GM20431 (cell line): Measurements from ENCODE around the gene KRT27.
"Not testable (repeated sequence)": the region's sequence is repeated elsewhere in the genome, so short reads cannot be mapped to it uniquely, and the experiment has no call there.

Experiments
- in situ Hi-C: fragments of 300-500 bp; cut with MseI, MboI; formaldehyde crosslinking; loops from one replicate; pipeline ENCODE4 v1.15.0; 2020; ENCODE audit warnings: low sequenced_read_pairs; ENCODE audit not compliant: unreplicated experiment

The KRT27 gene, protein sequence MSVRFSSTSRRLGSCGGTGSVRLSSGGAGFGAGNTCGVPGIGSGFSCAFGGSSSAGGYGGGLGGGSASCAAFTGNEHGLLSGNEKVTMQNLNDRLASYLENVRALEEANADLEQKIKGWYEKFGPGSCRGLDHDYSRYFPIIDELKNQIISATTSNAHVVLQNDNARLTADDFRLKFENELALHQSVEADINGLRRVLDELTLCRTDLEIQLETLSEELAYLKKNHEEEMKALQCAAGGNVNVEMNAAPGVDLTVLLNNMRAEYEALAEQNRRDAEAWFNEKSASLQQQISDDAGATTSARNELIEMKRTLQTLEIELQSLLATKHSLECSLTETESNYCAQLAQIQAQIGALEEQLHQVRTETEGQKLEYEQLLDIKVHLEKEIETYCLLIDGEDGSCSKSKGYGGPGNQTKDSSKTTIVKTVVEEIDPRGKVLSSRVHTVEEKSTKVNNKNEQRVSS

DNA sequence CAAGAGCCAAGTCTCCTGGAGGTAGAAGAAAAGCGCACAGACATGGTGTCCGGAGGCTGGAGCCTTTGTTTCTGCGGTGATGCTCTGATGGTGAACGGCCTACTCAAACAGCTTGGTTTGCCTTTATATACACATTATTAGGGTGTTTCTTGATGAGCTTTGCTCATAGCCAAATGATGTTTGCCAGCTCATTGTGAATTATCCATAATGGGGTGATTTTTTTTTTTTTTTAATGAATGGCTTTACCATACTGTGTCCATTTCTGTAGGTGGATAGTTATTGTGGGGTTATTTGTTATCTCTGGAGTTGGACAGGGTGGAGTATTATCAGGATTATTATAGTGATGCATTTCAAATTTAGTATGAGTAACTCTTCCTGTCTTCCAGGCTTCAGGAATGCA is at the start of gene KRT27:
KRT27 (minus strand) TSS at position 101 of the 400 bp plus-strand sequence; CDS start at position 44, 57 bp downstream.
- in situ Hi-C loops = no loop called here

DNA sequence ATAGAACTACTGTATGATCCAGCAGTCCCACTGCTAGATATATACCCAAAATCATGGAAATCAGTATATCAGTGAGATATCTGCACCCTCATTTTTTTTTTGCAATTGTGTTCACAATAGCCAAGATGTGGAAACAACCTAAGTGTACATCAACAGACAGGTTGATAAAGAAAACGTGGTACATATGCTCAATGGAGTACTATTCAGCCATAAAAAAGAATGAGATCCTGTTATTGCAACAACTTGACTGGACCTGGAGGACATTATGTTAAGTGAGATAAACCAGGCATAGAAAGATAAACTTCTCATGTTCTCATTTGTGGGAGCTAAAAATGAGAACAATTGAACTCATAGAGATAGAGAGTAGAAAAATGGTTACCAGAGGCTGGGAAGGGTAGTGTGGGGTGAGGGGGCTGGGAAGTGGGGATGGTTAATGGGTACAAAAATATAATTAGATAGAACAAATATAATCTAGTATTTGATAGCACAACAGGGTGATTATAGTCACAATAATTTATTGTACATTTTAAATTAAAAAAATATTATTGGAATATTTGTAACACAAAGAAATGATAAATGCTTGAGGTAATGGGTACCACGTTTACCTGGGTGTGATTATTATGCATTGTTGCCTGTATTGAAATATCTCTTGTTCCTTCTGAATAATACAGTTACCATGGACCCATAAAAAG is 47.9 kb upstream of the KRT27 start:
- in situ Hi-C loops = no loop called here

DNA sequence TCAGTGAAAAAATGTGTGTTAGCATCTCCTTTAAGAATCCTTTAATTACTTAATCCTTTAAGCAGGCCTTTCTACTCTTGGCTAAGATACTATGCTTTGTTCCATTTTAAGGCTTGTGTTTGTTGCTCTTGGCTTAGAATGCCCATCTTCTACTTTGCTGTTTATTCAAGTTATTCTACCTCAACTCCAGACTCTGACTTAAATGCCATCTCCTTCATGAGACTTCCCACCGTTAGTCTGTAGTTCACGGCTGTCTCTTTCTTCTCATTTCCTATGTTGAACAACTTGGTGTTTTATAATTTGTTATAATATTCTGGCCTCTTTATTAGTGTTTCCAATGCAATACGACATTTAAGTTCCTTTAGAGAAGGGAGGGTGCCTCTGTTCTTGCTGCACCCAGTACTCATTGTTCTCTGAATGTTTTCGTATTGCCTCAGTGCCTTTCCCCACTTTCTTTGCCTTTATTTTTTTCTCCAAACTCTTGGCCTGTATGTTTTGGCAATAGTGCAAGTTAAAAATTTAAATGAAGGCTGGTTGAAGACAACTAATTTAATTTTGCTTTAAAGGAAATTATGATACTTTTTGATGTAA is 46.2 kb upstream of the KRT27 start:
- in situ Hi-C loops = no loop called here

DNA sequence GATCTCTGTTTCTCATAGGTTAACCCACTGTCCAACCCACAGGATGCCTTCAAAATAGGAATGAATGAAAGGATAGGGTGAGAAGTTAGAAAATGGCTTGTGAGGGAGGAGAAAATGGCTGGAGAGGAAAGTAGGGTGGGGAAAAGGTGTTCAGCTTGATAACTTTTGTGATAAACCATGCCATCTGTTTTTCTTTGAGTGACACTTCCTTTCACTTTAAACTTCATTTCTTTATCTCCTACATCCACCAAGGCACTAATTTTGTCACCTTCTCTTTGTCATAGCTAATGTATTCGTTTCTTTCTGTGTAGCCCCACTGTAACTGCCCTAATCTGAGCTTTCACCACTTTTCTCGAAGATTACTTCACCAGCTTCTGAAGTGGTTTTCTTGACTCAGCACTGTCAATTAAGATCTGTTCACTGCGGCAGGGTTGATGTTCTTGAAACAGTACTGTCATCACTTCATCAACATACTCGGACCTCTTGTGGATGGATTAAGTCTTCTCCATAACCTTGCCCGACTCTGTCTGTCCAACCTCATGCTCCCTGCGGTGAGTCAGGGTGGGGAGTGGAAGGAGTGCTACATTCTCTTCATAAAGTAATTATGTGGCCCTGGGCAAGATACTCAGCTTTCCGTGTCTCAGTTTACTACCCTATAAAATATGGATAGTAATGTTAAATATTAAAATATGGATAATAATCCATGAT is 45.5 kb upstream of the KRT27 start:
- in situ Hi-C loops = no loop called here

DNA sequence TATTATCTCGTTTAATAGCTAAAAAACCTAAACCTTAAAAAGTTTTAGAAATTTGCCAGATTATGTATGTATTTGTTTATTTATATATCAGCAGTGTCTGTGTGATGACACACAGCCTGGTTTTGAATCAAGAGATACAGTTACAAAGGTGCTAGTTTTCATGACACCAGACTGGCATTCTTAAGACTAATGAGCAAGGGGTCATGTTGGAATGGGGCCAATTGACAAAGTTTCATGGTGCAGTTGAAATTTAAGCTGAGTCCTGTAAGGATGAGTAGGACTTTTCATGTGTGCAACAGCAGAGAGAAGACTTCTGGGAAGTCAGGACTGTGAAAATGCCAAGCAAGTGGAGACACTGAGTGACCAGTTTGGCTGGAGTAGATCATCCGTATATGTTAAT is 43.2 kb upstream of the KRT27 start:
- in situ Hi-C loops = no loop called here

DNA sequence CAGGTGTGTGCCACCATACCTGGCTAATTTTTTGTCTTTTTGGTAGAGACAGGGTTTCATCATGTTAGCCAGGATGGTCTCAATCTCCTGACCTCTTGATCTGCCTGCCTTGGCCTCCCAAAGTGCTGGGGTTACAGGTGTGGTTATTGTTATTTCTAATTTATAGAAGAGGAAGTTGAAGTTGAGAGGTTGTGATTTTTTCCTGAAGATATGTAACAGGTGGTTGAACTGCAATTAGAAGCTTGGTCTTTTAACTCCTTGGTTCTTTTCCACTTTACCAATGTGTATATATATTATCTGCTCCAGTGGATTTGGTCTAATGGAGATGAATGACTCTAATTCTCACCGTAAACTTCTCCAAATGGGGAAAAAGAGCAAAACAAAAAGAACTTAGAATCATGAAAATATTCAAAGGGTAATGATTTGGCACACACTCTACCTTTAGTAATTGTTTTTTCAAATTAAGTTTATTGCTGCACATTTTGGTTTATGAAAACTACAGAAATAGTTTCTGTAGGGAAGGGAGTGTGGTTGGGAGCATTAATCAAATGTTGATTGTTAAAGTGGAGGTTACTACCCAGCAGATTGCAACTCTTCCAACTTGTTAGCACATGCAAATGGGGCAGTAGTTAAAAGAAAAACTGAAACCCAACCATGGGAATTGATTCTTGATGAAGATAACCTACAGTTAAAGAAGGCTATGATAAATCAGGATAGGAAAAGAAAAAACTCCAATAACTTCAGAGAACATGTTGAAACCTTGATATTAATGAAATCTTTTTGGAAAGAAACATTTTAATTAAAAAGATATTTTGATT is 41.9 kb upstream of the KRT27 start:
- in situ Hi-C loops = no loop called here

DNA sequence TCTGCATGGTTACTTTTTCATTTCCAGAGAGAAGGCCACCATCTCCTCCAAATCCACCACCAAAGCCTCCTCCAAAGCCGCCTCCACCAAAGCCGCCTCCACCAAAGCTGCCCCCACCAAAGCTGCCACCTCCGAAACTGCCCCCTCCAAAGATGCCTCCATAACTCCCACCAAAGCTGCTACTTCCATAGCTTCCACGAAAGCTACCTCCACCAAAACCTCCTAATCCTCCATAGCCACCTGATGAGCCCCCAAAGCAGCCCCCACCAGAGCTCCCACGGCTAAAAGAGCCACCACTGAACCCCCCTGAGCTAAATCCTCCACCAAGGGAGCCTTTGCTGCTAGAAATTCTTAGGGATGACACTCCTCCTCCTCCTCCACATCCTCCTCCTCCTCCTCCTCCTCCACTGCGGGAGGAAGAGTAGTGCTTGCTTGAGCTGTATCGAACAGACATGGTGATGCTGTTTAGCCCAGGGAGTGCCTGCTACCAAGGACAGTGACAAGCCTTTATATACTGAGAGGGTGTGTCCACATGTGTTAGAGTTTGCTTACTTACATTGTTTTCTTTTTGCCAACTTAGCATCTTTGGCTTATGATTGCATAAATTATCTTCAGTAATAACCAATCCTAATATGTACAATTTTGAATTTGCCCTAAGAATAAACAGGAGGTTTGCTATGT is 39.9 kb upstream of the KRT27 start, which contains the start of gene KRT10:
KRT10 (minus strand) TSS at position 483 of the 681 bp plus-strand sequence; CDS start at position 454, 29 bp downstream.
- in situ Hi-C loops = no loop called here

DNA sequence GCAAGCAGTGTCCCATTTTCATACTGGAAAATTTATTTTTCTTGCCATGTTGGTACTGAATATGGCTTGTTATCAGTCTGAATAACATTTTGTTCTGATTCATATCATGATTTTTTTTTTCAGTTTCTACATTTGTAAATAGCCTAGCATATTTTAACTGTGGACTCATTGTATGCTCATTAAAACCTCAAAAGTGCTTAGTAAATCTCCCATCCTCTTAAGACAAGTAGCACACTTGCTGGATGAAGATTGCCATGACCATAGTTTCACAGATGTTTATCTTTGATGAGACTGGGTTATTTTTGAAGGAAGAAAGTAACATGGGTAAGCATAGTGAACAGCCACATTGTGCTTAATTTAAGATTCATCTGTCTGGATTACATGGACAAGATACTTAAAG is 39.2 kb upstream of the KRT27 start:
- in situ Hi-C loops = no loop called here

DNA sequence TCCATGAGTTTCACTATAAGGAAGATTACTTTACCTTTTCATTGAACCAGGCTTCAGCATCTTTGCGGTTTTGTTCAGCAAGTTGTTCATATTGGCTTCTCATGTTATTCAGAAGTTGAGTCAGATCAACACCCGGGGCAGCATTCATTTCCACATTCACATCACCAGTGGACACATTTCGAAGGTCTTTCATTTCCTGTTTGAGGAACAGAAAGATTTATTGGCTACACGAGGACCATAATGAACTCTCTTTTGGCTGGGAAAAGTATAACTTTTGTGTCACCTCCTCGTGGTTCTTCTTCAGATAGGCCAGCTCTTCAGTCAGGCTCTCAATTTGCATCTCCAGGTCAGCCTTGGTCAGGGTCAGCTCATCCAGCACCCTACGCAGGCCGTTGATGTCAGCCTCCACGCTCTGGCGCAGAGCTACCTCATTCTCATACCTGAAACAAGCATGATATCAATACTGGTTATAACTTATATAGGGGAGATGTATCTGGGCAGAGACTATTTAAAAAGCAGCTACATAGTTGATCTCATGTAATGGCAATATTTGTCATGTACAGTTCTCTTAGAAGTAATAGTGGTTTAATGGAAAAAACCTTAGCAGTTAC is 38.0 kb upstream of the KRT27 start:
- in situ Hi-C loops = no loop called here

DNA sequence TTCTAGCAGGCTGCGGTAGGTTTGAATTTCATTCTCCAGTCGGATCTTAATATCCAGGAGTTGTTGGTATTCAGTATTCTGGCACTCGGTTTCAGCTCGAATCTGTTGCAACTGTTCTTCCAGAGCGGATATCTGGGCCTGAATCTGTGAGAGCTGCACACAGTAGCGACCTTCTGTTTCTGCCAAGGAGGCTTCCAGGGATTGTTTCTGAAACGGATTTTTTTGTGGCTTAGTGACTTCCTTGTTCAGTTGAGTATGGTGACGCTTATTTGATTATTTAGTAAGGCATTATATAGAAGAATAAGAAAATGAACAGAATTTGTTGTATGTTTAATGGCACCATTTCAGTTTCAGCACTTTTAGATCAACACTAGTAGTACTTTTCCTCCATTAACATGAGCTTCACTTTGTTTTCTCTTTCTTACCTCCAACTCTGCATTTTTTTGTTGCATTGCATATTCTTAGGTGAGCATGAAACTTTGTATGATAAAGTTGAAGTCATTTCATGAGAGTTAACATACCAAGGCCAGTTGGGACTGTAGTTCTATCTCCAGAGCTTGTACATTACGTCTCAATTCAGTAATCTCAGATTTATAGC is 37.3 kb upstream of the KRT27 start:
- in situ Hi-C loops = no loop called here

DNA sequence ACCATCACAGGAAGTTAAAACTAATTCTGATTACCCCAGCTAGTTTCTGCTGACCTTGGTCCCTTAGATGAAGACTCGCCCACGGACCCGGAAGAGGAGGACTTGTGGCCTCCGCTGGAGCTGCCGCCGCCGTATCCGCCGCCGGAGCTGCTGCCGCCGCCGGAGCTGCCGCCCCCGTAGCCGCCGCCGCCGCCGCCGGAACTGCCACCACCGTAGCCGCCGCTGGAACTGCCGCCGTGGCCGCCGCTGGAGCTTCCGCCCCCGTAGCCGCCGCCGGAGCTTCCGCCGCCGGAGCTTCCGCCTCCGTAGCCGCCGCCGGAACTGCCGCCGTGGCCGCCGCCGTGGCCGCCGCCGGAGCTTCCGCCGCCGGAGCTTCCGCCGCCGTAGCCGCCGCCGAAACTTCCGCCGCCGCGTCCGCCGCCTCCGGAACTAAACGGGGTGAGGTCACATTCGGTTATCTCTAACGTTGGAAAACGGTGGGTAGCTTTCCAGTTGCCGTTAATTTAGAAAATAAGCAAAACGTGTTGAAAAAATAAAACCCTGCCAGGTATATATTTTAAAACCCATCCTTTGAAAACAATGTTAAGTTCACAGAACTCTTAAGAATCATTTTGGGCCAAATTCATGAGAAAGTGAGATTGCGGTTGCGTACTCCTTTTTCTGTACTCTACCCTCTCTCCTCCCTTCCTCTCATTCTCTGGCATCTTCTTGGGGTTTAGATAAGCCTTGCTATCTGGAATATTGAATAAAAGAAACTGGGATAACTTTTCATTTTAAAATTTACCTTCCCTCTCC is 36.6 kb upstream of the KRT27 start:
- in situ Hi-C loops = no loop called here

DNA sequence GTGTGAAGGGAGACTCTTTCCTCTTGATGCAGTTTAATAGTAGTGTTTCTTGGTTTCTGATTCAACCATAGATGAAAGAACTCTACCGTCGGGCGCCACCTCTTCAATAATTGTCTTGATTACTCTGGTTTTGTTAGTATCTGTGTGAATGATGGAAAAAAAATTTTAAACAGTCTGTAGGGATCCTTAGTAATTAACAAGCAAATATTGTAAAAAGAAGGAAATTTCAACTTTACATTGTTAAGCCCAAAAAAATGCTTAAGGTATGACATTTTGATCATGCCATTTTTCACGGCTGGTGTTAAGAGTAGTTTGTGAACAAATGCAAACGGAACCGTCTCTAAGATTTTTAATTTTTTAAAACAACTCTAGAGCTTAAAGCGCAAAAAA is 36.0 kb upstream of the KRT27 start:
- in situ Hi-C loops = no loop called here

DNA sequence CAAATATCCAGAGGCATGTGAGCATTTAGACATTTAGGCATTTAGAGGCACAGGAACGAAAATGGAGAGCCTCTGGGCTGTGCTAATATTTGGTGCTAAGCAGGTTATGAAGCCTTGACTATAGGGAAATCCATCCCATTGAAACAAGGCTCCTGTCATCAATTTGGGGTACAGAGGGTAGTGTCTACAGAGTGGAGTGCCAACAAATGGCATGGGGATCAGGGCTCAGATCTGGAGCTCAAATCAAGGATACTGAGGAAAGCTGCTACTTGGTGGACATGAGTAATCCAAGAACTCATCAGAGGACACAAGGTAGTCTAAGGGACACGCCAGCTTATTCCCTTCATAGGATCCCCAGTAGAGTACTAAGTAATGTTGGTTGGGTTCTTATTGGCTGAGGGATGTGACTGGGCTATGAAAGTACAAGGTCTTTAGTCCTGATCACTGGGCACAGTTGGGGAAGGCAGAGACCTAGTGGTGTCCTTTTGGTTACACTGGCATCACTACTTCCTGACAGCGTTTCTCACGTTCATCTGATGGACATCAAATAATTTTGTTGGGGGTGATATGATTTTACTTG is 34.8 kb upstream of the KRT27 start:
- in situ Hi-C loops = no loop called here

DNA sequence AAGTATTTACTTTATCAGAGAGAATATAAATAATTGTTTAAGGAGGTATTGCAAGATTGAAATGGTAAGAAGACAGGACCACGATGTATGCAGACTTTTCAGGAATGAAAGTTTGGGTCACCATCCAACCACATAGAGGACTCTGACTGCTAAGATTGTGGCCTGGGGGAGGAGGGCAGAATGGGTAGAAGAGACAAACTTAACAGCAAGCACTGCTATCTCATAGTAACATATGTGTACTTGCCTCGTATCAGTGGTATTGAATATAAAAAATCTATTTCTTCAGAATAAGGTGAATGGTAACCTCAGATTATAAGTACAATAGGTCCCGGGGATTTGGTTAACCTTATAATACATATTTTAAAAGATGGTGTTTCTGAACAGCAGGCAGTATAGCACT is 34.2 kb upstream of the KRT27 start:
- in situ Hi-C loops = no loop called here

DNA sequence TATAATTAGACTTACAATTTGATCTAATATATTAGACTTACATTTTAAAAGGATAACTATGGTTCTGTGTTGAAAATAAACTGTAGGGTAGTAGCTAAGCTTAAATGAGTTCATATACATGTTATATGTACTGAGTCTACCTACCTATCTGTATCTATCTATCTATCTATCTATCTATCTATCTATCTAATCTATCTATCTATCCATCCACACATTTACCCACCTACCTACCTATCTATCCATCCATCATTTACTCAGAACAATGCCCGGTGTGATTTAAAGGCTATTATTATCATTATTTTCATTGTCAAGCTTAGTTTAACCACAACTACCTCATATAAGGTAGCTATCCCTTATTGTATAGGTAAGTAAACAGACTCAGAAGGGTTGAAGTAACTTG is 33.0 kb upstream of the KRT27 start:
- in situ Hi-C loops = no loop called here

DNA sequence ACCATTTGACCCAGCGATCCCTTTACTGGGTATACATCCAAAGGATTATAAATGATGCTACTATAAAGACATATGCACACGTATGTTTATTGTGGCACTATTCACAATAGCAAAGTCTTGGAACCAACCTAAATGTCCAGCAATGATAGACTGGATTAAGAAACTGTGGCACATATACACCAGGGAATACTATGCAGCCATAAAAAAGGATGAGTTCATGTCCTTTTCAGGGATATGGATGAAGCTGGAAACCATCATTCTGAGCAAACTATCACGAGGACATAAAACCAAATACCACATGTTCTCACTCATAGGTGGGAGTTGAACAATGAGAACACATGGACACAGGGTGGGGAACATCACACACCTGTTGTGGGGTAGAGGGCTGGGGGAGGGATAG is 32.3 kb upstream of the KRT27 start:
- in situ Hi-C loops = not testable (repeated sequence)

DNA sequence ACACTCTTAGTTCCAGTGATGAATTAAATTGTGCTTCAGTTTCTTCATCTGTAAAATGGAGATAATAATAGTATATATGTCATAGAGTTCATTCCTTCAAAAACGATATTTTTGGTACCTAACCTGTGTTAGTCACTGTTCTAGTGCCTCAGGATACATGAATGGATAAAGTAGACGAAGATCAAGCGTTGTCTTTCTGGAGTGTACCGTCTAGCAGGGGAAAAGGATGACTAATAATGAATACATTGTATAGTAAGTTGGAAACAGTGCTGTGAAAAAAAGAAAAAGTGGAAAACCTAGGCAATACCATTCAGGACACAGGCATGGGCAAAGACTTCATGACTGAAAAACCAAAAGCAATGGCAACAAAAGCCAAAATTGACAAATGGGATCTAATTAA is 31.5 kb upstream of the KRT27 start:
- in situ Hi-C loops = no loop called here
